Left colon (tissue), 2 donors: Measurements from ENCODE around the gene FHOD3. TPM values are rescaled to one million over a fixed set of nuclear protein-coding genes. Genes with fewer than 3 reads are reported as not detected.

Experiments
- ATAC-seq: fragments of 200-7000 bp; cut with Tn5 transposase; one replicate; pipeline ENCODE4 v1.9.1; 2020; ENCODE audit warnings: mild to moderate bottlenecking, moderate library complexity
- DNase-seq, 2 donors: peaks; one replicate each; pipeline ENCODE4 v3.0.0-alpha.2; 2020
- intact Hi-C, 2 donors: fragments of 100-400 bp; cut with DNase I in 1 of 2; cut with micrococcal nuclease in 1 of 2; formaldehyde crosslinking; loops; one replicate each; pipeline versions ENCODE4 v1.11.2 to v1.14.0; 2022; cut with DNase I, micrococcal nuclease
- total RNA-seq, 2 donors: library from RNA; stranded (reverse); fragmentation: NEBNext Ultra II Directional; extraction: Animal tissue kit (Norgen Biotek cat#: 25700); gene quantifications; one replicate each; pipeline ENCODE4 v1.2.1, GENCODE V29; 2021
- donor health status: DM: no; HTN: no; CAD: no.
- donor health status: DM: yes; HTN: yes; CAD: no.

FHOD3 gene
- total RNA-seq, 2 donors from 2014 or later, result 1.3 to 5.1 TPM

GRCh38 chr18:36391426-36392145 lies 94.1 kb downstream of the FHOD3 start:
- ATAC-seq, result no peak
- intact Hi-C loops, result no loop called here
- no peak for DNase-seq

DNA sequence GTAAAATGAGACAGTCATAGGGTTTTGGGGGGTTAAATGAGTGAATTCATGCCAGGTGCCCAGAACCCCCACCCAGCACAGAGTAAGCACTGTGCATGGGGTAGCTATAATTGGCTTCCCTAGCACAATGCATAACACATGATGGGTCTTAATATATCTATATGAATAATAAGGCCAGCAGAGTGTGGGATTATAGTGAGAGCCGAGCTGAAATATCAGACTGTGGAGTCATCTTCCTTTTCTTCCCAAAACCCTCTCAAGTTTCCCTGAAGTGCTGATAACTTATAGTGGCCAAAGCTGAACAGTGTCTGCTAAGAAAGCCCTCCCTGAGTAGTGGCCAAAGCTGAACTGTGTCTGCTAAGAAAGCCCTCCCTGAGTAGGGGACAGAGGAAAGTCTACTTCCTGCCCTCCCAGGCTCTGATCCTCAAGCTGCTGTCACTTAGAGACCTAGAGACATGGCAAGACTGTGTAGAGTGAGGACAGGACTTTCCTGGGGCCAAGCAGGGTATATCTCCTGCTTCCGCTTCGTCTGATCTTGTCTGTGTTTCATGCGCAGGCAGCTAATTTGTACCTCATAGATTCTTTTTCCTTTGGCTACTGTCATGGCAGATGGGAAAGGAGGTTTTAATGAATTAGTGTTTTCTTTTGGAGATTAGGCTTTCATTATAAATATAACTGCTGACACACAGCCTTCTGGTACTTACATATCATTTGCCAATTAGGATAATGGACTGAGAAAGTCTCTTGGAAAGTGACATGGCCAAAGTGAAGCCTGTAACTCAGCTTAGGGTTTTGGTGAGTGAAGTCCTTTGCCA lies 94.9 kb downstream of the FHOD3 start:
- no peak for ATAC-seq
- intact Hi-C loops, result no loop called here

DNA sequence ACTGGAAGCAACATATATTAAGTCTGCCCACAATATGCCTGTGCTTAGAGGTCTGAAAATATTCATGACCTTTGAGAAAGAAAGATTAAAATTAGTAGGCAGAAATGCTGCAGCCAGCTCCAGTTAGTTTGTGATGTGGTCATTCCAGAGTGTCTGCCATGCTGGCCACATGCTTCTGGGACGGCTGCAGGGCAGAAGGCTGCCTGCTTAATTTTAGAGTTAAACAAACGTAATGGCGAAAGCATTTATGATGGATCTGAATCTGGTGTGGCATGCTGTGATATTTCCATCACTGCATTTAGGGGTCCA lies 95.4 kb downstream of the FHOD3 start:
- DNase-seq (no peak), ATAC-seq (no peak)
- intact Hi-C loops, result no loop called here

More for the DNA sequence above, 94.9 kb downstream of the FHOD3 start:
- DNase-seq, result no peak

DNA sequence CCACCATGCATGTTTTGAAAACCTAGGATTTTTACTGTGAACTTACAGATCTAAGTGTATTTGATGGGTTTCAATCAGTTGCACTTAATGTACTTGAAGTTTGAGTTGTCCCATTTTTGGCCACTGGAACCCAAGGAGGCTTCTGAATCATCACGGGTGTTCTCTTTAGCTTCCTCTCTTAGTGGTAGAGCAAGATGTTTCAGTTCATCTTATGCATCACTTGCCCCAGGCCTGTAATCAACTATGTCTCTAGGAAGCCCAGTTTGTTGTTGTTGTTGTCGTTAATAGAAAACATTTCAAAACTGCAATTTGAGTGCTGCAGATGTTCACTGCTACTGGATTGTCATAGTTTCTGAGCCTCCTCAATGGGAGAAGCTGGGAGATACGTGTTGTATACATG lies 97.0 kb downstream of the FHOD3 start:
- no peak for ATAC-seq
- intact Hi-C loops, result no loop called here
- no peak for DNase-seq

- intact Hi-C loops, result no loop called here
- ATAC-seq, result no peak
- no peak for DNase-seq
Observed at GRCh38 chr18:36396190-36396589, 98.7 kb downstream of the FHOD3 start.

DNA sequence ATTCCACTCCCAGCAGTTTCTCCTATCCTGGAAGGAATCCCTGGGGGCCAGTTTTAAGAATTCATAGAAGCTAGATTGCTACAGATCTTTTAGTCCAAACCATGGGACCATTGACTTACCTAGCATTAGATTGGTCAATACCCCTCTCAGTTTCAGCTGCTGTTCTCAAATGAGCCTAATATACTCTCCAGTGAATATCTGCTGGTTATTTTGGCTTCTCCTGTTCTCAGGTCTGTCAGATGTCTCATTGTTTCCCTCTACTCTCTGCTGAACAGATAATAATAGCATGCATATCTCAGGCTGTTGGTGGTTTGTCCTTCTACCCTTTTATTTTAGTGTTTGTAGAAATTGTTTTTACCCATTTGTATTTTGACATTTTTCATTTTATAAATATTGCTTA lies 99.5 kb downstream of the FHOD3 start:
- no peak for DNase-seq
- intact Hi-C loops, result no loop called here
- ATAC-seq, result no peak

DNA sequence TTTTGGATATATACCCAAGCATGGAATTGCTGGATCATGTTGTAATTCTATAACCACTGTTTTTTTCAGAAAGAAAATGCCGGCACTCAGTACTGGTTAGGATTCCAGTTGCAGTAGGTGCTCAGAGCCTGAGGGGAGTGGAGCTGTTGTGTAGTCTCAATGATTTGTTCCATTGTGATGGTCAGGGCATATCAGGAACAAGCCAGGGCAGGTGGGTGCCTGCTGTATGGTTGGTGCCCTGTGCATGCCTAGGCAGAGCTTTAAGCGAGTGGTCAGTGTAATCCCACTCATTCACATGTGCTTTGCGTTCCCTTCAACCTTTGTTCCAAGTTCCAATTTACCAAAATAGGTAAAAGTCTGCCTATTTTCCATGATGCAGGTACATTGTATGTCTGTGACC lies 100.9 kb downstream of the FHOD3 start:
- ATAC-seq, result no peak
- intact Hi-C loops, result no loop called here
- no peak for DNase-seq

DNA sequence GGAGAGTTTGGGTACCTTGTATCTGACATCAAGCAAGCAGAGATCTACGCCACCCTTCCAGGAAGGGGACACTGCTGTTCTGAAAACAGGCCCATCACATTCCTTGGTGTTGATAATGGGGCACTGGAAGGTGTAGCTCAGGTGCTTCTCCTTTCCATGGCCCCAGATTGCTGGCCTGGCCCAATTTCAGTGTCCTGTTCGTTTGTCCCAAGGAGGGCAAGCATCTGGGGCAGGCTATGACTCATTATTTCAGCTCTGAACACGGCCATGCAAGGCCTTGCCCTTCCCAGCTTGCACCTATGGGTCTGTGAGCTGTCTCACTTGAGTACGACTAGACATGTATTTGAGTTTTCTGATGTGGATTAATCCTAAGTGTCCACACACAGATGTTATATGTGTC lies 101.5 kb downstream of the FHOD3 start:
- no peak for DNase-seq
- ATAC-seq, result no peak
- intact Hi-C loops, result no loop called here

GRCh38 chr18:36401462-36401861 lies 103.9 kb downstream of the FHOD3 start:
- intact Hi-C loops, result no loop called here
- ATAC-seq (no peak), DNase-seq (no peak)

DNA sequence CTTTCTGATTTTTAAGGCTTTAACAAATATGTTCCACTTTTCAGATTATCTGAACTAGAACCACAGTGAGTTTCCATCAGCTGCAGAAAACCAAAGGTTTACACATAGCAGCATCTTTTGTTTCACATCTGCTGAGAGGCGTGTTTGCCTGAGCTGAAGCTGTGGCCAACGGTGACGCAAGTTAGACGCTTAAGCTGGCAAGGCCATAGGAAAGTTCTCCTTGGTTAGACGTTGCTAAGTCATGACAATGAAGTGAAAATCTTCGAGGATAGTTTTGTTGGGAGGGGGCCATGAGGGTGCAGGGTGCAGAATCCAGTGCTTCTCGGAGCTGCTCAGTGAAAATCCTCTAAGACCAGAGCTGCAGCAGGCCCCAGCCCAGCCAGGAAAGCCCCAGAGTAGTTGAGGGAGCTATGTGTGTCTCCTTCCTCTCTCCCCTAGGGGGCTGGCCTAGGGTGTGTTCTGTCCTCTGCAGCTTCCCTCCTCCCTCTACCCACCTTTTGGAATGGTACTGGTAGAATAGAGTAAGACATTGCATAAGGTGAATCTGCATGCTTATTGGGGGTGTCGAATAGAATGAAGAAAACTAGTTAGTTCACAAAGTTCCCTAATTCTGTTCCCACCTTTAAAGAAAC lies 105.4 kb downstream of the FHOD3 start:
- DNase-seq (peak in 1 of 2 donors; percentile 18), ATAC-seq (no peak)
- intact Hi-C loops, result no loop called here

DNA sequence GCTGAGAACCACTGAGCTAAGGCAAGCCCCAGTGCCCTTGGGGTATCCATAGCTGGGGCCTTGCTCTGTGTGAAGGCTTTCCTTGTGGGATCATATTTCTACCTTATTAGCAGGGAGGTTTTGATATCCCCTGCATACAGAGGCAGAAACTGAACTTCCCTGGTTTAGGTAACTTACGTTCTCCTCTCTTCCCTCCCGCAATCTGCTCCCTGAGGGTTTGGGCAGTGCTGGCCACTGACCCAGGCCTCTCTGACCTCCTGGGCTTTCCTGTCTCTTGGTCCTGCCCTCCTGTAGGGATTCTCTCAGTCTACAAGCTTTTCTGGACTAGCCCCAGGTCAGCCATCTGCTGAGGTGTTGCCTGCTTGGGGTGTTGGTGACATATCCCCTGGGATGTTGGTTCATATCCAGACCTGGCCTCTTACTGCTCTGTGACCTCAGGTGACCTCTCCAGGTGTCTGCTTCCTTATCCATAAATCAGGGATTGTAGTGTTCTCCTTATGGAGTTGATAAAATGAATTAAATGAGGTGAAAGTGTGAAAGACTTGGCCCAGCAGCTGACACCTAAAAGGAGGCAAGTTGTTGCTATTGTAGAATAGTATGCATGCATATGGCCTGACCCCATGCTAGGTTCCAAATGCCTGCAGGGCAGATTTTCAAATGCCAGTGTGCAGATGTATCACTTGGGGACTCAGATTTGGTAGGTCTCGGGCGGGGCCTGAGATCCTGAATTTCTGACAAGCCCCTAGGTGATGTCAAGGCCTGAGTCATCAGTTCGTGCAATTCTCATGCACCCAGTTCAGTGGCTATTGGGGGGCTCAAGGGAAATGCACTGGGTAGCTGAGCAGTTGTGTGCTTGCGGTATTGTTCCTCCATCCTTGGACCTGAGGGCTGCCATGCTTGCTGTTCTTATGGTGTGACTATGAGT lies 106.6 kb downstream of the FHOD3 start:
- ATAC-seq (no peak), DNase-seq (no peak)
- intact Hi-C loops, result no loop called here

- DNase-seq (no peak), ATAC-seq (no peak)
- intact Hi-C loops, result no loop called here
Observed at GRCh38 chr18:36405611-36406010, 108.1 kb downstream of the FHOD3 start.

- intact Hi-C loops, result no loop called here
- no peak for DNase-seq
- ATAC-seq, result no peak
Observed at GRCh38 chr18:36406805-36407204, 109.3 kb downstream of the FHOD3 start.

- ATAC-seq (no peak), DNase-seq (no peak)
- intact Hi-C loops, result no loop called here
Observed at GRCh38 chr18:36408606-36409005, 111.1 kb downstream of the FHOD3 start.

GRCh38 chr18:36409779-36410178 lies 112.3 kb downstream of the FHOD3 start:
- ATAC-seq (peak; percentile 65), DNase-seq (no peak)
- intact Hi-C loops, result no loop called here

GRCh38 chr18:36410346-36410745 lies 112.8 kb downstream of the FHOD3 start:
- intact Hi-C loops, result no loop called here
- ATAC-seq (no peak), DNase-seq (no peak)

DNA sequence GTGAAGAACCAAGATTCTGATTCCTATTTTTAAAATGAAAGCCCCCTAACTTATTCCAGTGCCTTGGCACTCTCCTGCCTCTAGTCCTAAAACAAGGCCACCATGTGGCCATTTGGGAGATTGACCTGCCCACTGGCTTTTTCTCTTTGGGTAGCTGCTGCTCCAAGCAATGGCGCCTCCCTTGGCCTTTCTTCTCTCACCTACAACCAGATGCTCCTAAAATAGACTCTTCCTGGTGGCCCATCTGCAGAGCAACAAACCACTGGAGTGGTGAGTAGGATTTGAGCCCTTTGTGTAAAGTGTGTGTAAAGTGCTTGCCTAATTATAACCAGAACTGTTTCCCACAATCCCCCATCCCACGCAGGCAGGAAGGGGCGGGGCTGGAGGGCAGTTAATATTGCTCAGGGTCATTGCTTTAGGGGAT lies 114.2 kb downstream of the FHOD3 start:
- ATAC-seq (no peak), DNase-seq (no peak)
- intact Hi-C loops, result no loop called here

- DNase-seq (no peak), ATAC-seq (peak; percentile 55)
- intact Hi-C loops, result no loop called here
Observed at GRCh38 chr18:36412778-36413177, 115.3 kb downstream of the FHOD3 start.

GRCh38 chr18:36415171-36415570 lies 117.7 kb downstream of the FHOD3 start:
- ATAC-seq (no peak), DNase-seq (no peak)
- intact Hi-C loops, result no loop called here
